ENCODE measurements around the gene PSMB11. TPM values are rescaled to one million over a fixed set of nuclear protein-coding genes. Genes with fewer than 3 reads are reported as not detected.

PSMB11 gene
- total and polyA plus RNA-seq, 2 experiments from 2014 or later, result not detected

DNA sequence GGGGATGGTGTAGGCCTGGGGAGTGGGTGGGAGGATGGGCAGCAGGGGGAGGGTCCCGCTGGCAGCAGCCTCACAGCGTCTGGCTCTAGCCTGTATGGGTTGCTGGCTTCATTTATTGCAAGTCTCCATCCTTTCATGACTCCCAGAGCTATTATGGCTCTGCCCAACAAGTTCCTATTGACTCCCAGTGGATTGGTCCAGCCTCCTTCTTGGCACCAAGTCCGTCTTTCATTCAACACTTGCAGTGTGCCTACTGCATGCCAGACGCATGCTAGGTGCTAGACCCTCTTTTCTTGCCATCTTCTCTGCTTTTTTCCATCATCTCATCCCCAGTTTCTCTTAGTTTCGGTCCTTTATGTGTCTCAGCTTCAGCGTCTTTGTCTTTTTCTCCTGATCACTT lies 1.1 kb downstream of the PSMB11 start:
- no peak overlapping the region for H3K4me2 ChIP-seq
- no peak overlapping the region for H2AFZ ChIP-seq
- no peak for DNase-seq (ENCODE audit: low spot score)
- no peaks in the 10 kb centered on the region for H4K20me1 ChIP-seq (ENCODE audit: insufficient read depth, poor library complexity, severe bottlenecking)
- WGBS (ENCODE audit: low lambda C conversion rate, missing lambda C conversion rate), result 92% methylated on average over 6 of the region's 6 CpGs
- no peaks in the 10 kb centered on the region for H3K79me2 ChIP-seq
- H3K9me2 ChIP-seq (replicated peaks; ENCODE audit: insufficient read depth), result no peaks in the 10 kb centered on the region
- no peaks in the 10 kb centered on the region for H3K36me3 ChIP-seq (replicated peaks; ENCODE audit: insufficient read depth, low read depth)
- no peaks in the 10 kb centered on the region for H3K4me1 ChIP-seq (ENCODE audit: insufficient read depth)
- TF ChIP-seq EZH2 (IDR thresholded peaks at IDR 0.05; ENCODE audit: borderline replicate concordance) (no peak), EZH2phosphoT487 (IDR thresholded peaks at IDR 0.05; ENCODE audit: low read depth, severe bottlenecking, unreplicated experiment) (no peak)
- TF ChIP-seq, protein P1, sequence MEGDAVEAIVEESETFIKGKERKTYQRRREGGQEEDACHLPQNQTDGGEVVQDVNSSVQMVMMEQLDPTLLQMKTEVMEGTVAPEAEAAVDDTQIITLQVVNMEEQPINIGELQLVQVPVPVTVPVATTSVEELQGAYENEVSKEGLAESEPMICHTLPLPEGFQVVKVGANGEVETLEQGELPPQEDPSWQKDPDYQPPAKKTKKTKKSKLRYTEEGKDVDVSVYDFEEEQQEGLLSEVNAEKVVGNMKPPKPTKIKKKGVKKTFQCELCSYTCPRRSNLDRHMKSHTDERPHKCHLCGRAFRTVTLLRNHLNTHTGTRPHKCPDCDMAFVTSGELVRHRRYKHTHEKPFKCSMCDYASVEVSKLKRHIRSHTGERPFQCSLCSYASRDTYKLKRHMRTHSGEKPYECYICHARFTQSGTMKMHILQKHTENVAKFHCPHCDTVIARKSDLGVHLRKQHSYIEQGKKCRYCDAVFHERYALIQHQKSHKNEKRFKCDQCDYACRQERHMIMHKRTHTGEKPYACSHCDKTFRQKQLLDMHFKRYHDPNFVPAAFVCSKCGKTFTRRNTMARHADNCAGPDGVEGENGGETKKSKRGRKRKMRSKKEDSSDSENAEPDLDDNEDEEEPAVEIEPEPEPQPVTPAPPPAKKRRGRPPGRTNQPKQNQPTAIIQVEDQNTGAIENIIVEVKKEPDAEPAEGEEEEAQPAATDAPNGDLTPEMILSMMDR (IDR thresholded peaks at IDR 0.05; ENCODE audit: poor library complexity), result no peak
- no peak overlapping the region for H3K27ac ChIP-seq
- H3K27me3 ChIP-seq, result no peaks in the 10 kb centered on the region
- no peak overlapping the region for H3K4me3 ChIP-seq
- H3K9me3 ChIP-seq (ENCODE audit: low read depth), result no peaks in the 10 kb centered on the region

GRCh38 chr14:23043754-23044153 lies 1.7 kb downstream of the PSMB11 start:
- H3K4me1 ChIP-seq (ENCODE audit: insufficient read depth), result no peaks in the 10 kb centered on the region
- no peak overlapping the region for H3K27ac ChIP-seq
- H3K27me3 ChIP-seq, result no peaks in the 10 kb centered on the region
- no peaks in the 10 kb centered on the region for H3K9me2 ChIP-seq (replicated peaks; ENCODE audit: insufficient read depth)
- H2AFZ ChIP-seq, result no peak overlapping the region
- WGBS (ENCODE audit: low lambda C conversion rate, missing lambda C conversion rate), result 67% methylated on average over 3 of the region's 3 CpGs
- no peaks in the 10 kb centered on the region for H4K20me1 ChIP-seq (ENCODE audit: insufficient read depth, poor library complexity, severe bottlenecking)
- no peak overlapping the region for H3K4me3 ChIP-seq
- H3K36me3 ChIP-seq (replicated peaks; ENCODE audit: insufficient read depth, low read depth), result no peaks in the 10 kb centered on the region
- no peak for TF ChIP-seq EZH2phosphoT487 (IDR thresholded peaks at IDR 0.05; ENCODE audit: low read depth, severe bottlenecking, unreplicated experiment)
- TF ChIP-seq EZH2 (IDR thresholded peaks at IDR 0.05; ENCODE audit: borderline replicate concordance), result no peak
- TF ChIP-seq, protein P1 (IDR thresholded peaks at IDR 0.05; ENCODE audit: poor library complexity), result no peak
- H3K4me2 ChIP-seq, result no peak overlapping the region
- DNase-seq (ENCODE audit: low spot score), result no peak
- no peaks in the 10 kb centered on the region for H3K9me3 ChIP-seq (ENCODE audit: low read depth)
- no peaks in the 10 kb centered on the region for H3K79me2 ChIP-seq

- Histone ChIP-seq H3K4me3 (no peak overlapping the region), H3K79me2 (no peaks in the 10 kb centered on the region), H2AFZ (no peak overlapping the region), H4K20me1 (ENCODE audit: insufficient read depth, poor library complexity, severe bottlenecking) (no peaks in the 10 kb centered on the region), H3K27ac (no peak overlapping the region), H3K4me1 (ENCODE audit: insufficient read depth) (no peaks in the 10 kb centered on the region), H3K9me2 (replicated peaks; ENCODE audit: insufficient read depth) (no peaks in the 10 kb centered on the region), H3K4me2 (no peak overlapping the region), H3K36me3 (replicated peaks; ENCODE audit: insufficient read depth, low read depth) (no peaks in the 10 kb centered on the region), H3K9me3 (ENCODE audit: low read depth) (no peaks in the 10 kb centered on the region), H3K27me3 (no peaks in the 10 kb centered on the region)
- no peak for DNase-seq (ENCODE audit: low spot score)
- TF ChIP-seq EZH2 (IDR thresholded peaks at IDR 0.05; ENCODE audit: borderline replicate concordance), result no peak
- 92% methylated on average over 8 of the region's 8 CpGs for WGBS (ENCODE audit: low lambda C conversion rate, missing lambda C conversion rate)
These were observed 2.8 kb downstream of the PSMB11 start for GRCh38 chr14:23044840-23045239.

DNA sequence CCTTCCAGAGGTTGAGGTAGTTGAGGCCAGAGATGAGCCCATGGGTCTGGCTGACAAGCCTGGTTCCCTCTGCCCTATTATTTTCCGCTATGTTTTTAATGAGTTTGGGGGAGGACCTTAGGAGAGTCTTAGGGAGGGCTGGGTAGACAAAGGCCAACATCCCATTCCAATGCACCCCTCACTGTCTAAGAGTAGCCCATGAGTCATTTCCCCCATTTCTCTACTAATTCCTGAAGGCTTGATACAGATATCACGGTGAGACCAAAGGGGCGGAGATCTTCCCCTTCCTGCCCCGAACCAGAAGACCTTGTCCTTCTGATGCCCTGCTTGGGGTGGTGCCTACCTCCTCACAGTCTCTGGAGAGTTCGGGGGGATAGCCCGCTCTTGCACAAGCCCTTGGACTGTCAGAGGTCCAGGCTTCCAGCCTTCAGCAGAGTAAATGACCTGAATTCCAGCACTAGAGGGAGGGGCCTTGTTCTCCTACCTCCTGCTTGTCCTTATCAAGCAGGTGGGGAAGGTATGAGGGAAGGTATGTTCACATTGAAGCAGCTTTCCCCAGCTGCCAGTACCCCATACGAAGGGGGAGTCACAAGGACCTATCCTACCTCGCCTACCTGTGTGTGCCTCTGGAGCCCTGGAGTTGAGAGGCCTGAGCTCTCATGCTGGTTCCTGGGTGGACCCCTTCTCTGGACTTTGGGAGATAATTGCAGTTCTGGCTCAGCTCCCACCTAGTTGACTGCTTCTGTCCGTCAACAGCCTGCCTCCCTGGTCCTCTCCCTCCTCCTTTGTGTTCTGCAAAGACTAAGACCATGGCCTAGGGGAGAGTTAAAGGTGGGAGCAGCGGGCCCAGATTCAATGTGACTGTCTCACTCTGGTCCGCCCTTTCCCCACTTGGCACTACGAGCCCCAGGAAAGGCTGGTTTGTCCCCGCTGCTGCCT lies 3.7 kb downstream of the PSMB11 start:
- TF ChIP-seq EZH2 (IDR thresholded peaks at IDR 0.05; ENCODE audit: borderline replicate concordance) (no peak), EZH2phosphoT487 (IDR thresholded peaks at IDR 0.05; ENCODE audit: low read depth, severe bottlenecking, unreplicated experiment) (no peak)
- TF ChIP-seq, protein P1 (IDR thresholded peaks at IDR 0.05; ENCODE audit: poor library complexity), result no peak
- H3K4me3 ChIP-seq, result no peak overlapping the region
- WGBS (ENCODE audit: low lambda C conversion rate, missing lambda C conversion rate), result 83% methylated on average over 13 of the region's 13 CpGs
- no peak overlapping the region for H2AFZ ChIP-seq
- H4K20me1 ChIP-seq (ENCODE audit: insufficient read depth, poor library complexity, severe bottlenecking), result no peaks in the 10 kb centered on the region
- H3K27ac ChIP-seq, result no peak overlapping the region
- H3K27me3 ChIP-seq, result no peaks in the 10 kb centered on the region
- no peaks in the 10 kb centered on the region for H3K36me3 ChIP-seq (replicated peaks; ENCODE audit: insufficient read depth, low read depth)
- H3K4me1 ChIP-seq (ENCODE audit: insufficient read depth), result no peaks in the 10 kb centered on the region
- H3K9me2 ChIP-seq (replicated peaks; ENCODE audit: insufficient read depth), result no peaks in the 10 kb centered on the region
- DNase-seq (ENCODE audit: low spot score), result no peak
- H3K79me2 ChIP-seq, result no peaks in the 10 kb centered on the region
- no peak overlapping the region for H3K4me2 ChIP-seq
- no peaks in the 10 kb centered on the region for H3K9me3 ChIP-seq (ENCODE audit: low read depth)

Measured in hepatocyte (in vitro differentiated cells).